Ovary (tissue), 9 donors: ENCODE measurements around the gene CARMIL1. TPM values are rescaled to one million over a fixed set of nuclear protein-coding genes. Genes with fewer than 3 reads are reported as not detected.

Experiments used
- DNase-seq, 5 donors: peaks; one replicate each; pipeline ENCODE4 v3.0.0-alpha.2; 2019 to 2020
- H3K27ac ChIP-seq, 2 donors: fragments of 200-600 bp; one replicate each; pipeline versions ENCODE4 v1.5.1 to v1.8.0; 2019 to 2022
- H3K27me3 ChIP-seq: fragments of 200-600 bp; one replicate; pipeline ENCODE4 v1.8.0; 2022
- H3K36me3 ChIP-seq: fragments of 200-600 bp; sonication (generic); one replicate; pipeline ENCODE4 v1.5.1; 2019
- H3K4me1 ChIP-seq: one replicate; pipeline ENCODE4 v1.8.1; 2013; ENCODE audit warnings: mild to moderate bottlenecking, moderate library complexity; ENCODE audit not compliant: insufficient read depth
- H3K4me3 ChIP-seq: fragments of 200-600 bp; sonication (generic); one replicate; pipeline ENCODE4 v1.5.1; 2017
- H3K9me3 ChIP-seq, 2 donors: fragments of 200-600 bp in 1 of 2; sonication (generic) in 1 of 2; one replicate each; pipeline versions ENCODE4 v1.5.1 to v1.8.1; 2013 to 2019; ENCODE audit warnings: mild to moderate bottlenecking in 1 of 2, moderate library complexity in 1 of 2
- EP300 ChIP-seq: sonication (generic); formaldehyde crosslinking; IDR thresholded peaks from one replicate; pipeline ENCODE4 v1.6.1; 2017; ENCODE audit warnings: antibody characterized with exemption
- POLR2A ChIP-seq: fragments of 450-650 bp; IDR thresholded peaks from one replicate; pipeline ENCODE4 v1.6.1; 2017; ENCODE audit warnings: antibody characterized with exemption, mild to moderate bottlenecking, moderate library complexity
- WGBS, 3 donors: extraction: QIAGEN DNeasy Blood & Tissue Kit in 1 of 3; methylation state at CpG; one replicate each; pipeline versions ENCODE4 v1.1.5 to v1.1.7; 2013 to 2017; 5-methylcytosine and 5-hydroxymethylcytosine counted together
- intact Hi-C, 4 donors: fragments of 100-400 bp; cut with DNase I; formaldehyde crosslinking; loops; one replicate each; pipeline versions ENCODE4 v1.11.0 to v1.15.1; 2022 to 2023
- polyA plus RNA-seq, 2 donors: library from polyadenylated mRNA; stranded (reverse); fragments of 200-250 nt in 1 of 2; fragments of 350-450 nt in 1 of 2; fragmentation: Illumina TruSeq in 1 of 2; extraction: RNeasy Lipid Tissue Mini Kit (QIAGEN cat#74804) in 1 of 2; gene quantifications; one replicate each; pipeline ENCODE4 v1.2.3, GENCODE V29; 2013 to 2014
- total RNA-seq, 7 donors: library from RNA; depleted of rRNA in 2 of 7; stranded (reverse); fragments of >200 nt in 2 of 7; fragmentation: NEBNext Ultra II Directional in 3 of 7; extraction: Animal tissue kit (Norgen Biotek cat#: 25700) in 3 of 7; gene quantifications; one replicate each; pipeline versions ENCODE4 v1.1.0 to v1.2.4, GENCODE V29; 2016 to 2023
- TF ChIP-seq, protein P1 (sequence below), 3 donors: fragments of 450-650 bp in 2 of 3; fragments of 200-600 bp in 1 of 3; IDR thresholded peaks; one replicate each; pipeline versions ENCODE4 v1.5.1 to v1.8.0; 2016 to 2022; ENCODE audit warnings: antibody characterized with exemption in 3 of 3, mild to moderate bottlenecking in 1 of 3
- donor health status: DM: no; HTN: no; CAD: no; lungs with moderate emphysema.
- donor health status: DM: no; HTN: no; CAD: no.
- donor health status: Bipolar disorder and iron deficiency.
- donor health status: DM: yes; HTN: yes; CAD: no.
- donor health status: DM: no; HTN: no; CAD: no.
- donor health status: DM: yes; HTN: yes; CAD: no.

Gene CARMIL1
- total and polyA plus RNA-seq, 9 donors, result 6.4 to 25.6 (median 16.8) TPM

DNA sequence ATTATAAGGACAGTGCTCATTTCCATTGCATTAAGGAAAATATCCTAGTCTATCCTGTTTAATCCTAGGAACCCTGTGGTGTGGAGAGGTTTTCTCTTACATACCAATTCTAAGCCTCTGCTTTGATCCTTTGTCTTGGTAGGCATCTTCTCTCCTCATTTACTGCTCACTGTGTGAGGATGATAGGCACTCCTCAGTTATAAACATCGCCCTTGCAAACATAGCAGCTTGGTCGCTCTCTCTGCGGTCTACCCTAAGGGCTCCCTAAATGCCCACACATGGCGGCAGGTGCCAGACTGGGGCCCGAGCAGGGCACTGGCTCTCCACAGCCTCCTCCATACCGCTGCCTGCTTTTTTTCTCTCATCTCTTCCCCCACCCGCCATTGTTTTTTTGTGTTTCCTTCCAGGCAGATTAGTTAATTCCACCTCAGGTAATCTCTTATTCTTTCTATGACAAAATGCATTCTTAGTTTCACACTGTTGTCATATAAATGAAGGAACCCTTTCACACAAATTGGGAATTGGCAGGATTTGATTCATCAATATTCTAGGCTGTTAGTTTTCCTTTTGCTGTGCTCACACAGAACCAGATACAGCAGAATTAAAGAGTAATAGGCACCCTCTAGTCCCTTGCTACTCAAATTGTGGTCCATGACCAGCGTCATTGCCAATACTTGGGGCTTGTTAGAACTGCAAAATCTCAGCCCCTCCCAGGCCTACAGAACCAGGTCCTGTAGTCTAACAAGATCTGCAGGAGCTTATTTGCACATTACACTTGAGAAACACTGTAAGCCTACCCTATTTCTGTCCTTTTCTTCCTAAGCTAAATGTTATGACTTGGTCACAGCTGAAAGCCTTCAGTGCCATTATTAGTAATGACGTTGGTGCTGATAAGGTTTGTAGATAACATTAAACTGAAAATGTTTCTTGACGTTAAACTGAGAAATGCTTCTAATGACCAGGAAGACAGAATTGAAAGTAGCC lies 36.3 kb downstream of the CARMIL1 start:
- H3K4me3 ChIP-seq, result no peak overlapping the region
- H3K9me3 ChIP-seq, result no peaks in the 10 kb centered on the region
- no peak for DNase-seq
- WGBS, 3 donors, result 61 to 82% (median 75%) methylated on average over 10 of the region's 10 CpGs
- TF ChIP-seq, protein P1, sequence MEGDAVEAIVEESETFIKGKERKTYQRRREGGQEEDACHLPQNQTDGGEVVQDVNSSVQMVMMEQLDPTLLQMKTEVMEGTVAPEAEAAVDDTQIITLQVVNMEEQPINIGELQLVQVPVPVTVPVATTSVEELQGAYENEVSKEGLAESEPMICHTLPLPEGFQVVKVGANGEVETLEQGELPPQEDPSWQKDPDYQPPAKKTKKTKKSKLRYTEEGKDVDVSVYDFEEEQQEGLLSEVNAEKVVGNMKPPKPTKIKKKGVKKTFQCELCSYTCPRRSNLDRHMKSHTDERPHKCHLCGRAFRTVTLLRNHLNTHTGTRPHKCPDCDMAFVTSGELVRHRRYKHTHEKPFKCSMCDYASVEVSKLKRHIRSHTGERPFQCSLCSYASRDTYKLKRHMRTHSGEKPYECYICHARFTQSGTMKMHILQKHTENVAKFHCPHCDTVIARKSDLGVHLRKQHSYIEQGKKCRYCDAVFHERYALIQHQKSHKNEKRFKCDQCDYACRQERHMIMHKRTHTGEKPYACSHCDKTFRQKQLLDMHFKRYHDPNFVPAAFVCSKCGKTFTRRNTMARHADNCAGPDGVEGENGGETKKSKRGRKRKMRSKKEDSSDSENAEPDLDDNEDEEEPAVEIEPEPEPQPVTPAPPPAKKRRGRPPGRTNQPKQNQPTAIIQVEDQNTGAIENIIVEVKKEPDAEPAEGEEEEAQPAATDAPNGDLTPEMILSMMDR (IDR thresholded peaks at IDR 0.05), result no peak
- TF ChIP-seq EP300, result no peak
- TF ChIP-seq POLR2A, result no peak
- intact Hi-C loops, result no loop called here
- H3K4me1 ChIP-seq, result peaks cover 9% of the 10 kb centered on the region
- H3K27ac ChIP-seq, result no peak overlapping the region
- no peaks in the 10 kb centered on the region for H3K36me3 ChIP-seq
- H3K27me3 ChIP-seq, result no peaks in the 10 kb centered on the region

DNA sequence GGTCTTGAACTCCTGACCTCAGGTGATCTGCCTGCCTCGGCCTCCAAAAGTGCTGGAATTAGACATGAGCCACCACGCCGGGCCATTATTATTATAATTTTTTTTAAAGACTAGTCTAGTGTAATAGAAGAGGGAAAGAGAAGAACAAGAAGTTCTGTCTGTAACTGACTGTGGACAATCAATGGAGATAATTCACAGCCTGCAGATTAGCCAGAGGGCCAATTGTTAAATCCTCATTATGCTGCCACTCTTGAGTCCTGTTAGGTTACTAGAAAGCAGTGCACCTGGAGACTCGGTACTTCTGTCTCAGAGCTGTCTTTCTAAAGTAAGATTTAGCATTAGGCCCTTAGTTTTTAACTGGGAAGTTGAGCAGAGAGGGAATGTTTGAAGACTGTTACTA lies 37.5 kb downstream of the CARMIL1 start:
- no peaks in the 10 kb centered on the region for H3K27me3 ChIP-seq
- DNase-seq, result no peak
- no peaks in the 10 kb centered on the region for H3K36me3 ChIP-seq
- no peak overlapping the region for H3K4me3 ChIP-seq
- TF ChIP-seq EP300, result no peak
- no peaks in the 10 kb centered on the region for H3K9me3 ChIP-seq
- no peak overlapping the region for H3K27ac ChIP-seq
- intact Hi-C loops, result no loop called here
- peaks cover 9% of the 10 kb centered on the region for H3K4me1 ChIP-seq
- WGBS, 3 donors, result 91 to 92% (median 92%) methylated on average over 4 of the region's 4 CpGs

DNA sequence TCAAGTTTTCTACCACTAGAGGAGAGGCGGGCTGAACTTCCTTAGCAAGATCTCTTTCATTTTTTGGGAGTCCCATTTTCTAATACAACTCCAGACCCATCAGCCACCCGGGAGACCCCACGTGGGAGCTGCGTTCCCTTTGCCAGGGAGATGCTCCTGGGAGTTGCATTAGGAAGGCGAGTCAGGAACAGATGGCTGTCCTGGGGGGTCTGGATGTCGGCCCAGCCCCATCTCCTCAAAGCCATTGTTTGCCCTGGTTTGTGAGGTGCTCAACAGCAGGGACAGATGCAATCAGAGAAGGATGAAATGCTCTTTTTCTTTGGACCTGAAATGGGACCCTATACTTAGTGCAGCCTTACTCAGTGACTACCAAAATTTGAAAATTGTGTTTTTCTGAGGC lies 39.4 kb downstream of the CARMIL1 start:
- Histone ChIP-seq H3K27ac (no peak overlapping the region), H3K4me3 (no peak overlapping the region), H3K4me1 (peaks cover 5% of the 10 kb centered on the region), H3K9me3 (no peaks in the 10 kb centered on the region), H3K27me3 (no peaks in the 10 kb centered on the region), H3K36me3 (no peaks in the 10 kb centered on the region)
- WGBS, 3 donors, result 91 to 95% (median 93%) methylated on average over 6 of the region's 6 CpGs
- TF ChIP-seq, protein P1 (IDR thresholded peaks at IDR 0.05), result no peak
- TF ChIP-seq EP300 (no peak), POLR2A (no peak)
- intact Hi-C loops, result no loop called here
- DNase-seq, result no peak

DNA sequence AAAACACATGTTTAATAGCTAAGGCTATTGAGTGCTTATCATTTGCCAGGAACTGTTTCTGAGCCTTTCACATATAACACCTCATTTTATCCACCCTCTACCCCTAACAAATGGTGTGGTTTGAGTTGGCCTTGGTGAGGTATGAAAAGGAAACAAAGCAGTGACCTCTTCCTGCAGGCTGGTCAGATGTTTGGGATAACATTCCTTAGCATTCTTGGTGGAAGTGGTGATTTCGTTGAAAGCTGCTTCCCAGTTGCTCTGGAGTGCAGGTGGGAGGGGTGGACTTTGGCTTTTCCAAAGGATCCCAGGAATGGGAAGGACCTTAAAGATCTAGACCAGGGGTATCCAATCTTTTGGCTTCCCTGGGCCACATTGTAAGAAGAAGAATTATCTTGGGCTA lies 41.3 kb downstream of the CARMIL1 start:
- no peaks in the 10 kb centered on the region for H3K36me3 ChIP-seq
- no peaks in the 10 kb centered on the region for H3K9me3 ChIP-seq
- H3K27ac ChIP-seq, result no peak overlapping the region
- H3K4me3 ChIP-seq, result no peak overlapping the region
- H3K27me3 ChIP-seq, result no peaks in the 10 kb centered on the region
- no peak for DNase-seq
- WGBS, 3 donors, result 0 to 60% (median 57%) methylated on average over 1 of the region's 1 CpG
- intact Hi-C loops, result no loop called here
- TF ChIP-seq POLR2A (no peak), EP300 (no peak)
- TF ChIP-seq, protein P1 (IDR thresholded peaks at IDR 0.05), result no peak
- peaks cover 4% of the 10 kb centered on the region for H3K4me1 ChIP-seq

DNA sequence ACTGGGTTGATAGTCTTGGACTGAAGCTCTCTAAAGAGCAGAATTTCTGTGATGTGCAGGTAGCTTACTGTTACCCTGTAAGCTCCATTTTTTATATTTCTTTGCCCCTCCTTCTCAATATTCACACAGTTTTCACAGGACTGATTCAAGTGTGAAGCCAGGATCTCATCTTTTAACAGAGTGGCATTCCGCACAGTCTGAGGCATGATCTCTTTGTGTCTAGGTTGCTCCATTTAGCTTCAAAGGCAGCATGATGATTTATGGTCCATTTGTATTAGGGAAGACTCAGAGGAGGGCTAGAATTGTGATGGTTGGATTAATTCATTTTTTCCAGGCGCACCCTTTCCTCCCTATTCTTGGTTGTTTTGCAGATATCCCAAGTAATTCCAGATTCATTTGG lies 43.5 kb downstream of the CARMIL1 start:
- 91 to 100% (median 96%) methylated on average over 2 of the region's 2 CpGs for WGBS, 3 donors
- Histone ChIP-seq H3K4me3 (no peak overlapping the region), H3K27ac (no peak overlapping the region), H3K27me3 (no peaks in the 10 kb centered on the region), H3K36me3 (no peaks in the 10 kb centered on the region), H3K4me1 (peaks cover 4% of the 10 kb centered on the region), H3K9me3 (no peaks in the 10 kb centered on the region)
- intact Hi-C loops, result no loop called here
- no peak for DNase-seq
- TF ChIP-seq, protein P1 (IDR thresholded peaks at IDR 0.05), result no peak
- no peak for TF ChIP-seq POLR2A
- TF ChIP-seq EP300, result no peak
